ENCODE results near the gene PARVA.

PARVA gene

GRCh38 chr11:12467610-12468009 lies 90.2 kb downstream of the PARVA start:
- H3K27me3 ChIP-seq, result no peaks in the 10 kb centered on the region
- TF ChIP-seq CTCF (IDR thresholded peaks at IDR 0.05), result no peak
- no peaks in the 10 kb centered on the region for H3K9me3 ChIP-seq
- no peaks in the 10 kb centered on the region for H3K36me3 ChIP-seq
- no peak overlapping the region for H3K27ac ChIP-seq
- H3K4me1 ChIP-seq (ENCODE audit: control insufficient read depth in 1 of 2, insufficient read depth in 1 of 2, low read depth in 1 of 2, low read length in 1 of 2), result no peaks in the 10 kb centered on the region
- H3K4me3 ChIP-seq (ENCODE audit: low read depth in 1 of 2, low read length in 1 of 2), result no peak overlapping the region

- Histone ChIP-seq H3K4me1 (ENCODE audit: control insufficient read depth in 1 of 2, insufficient read depth in 1 of 2, low read depth in 1 of 2, low read length in 1 of 2) (no peaks in the 10 kb centered on the region), H3K27ac (no peak overlapping the region), H3K4me3 (ENCODE audit: low read depth in 1 of 2, low read length in 1 of 2) (no peak overlapping the region), H3K27me3 (no peaks in the 10 kb centered on the region), H3K9me3 (no peaks in the 10 kb centered on the region), H3K36me3 (no peaks in the 10 kb centered on the region)
- no peak for TF ChIP-seq CTCF (IDR thresholded peaks at IDR 0.05)
These were observed 92.1 kb downstream of the PARVA start for GRCh38 chr11:12469451-12469850.

GRCh38 chr11:12470236-12470635 lies 92.9 kb downstream of the PARVA start:
- Histone ChIP-seq H3K9me3 (no peaks in the 10 kb centered on the region), H3K27ac (no peak overlapping the region), H3K4me1 (ENCODE audit: control insufficient read depth in 1 of 2, insufficient read depth in 1 of 2, low read depth in 1 of 2, low read length in 1 of 2) (no peaks in the 10 kb centered on the region), H3K4me3 (ENCODE audit: low read depth in 1 of 2, low read length in 1 of 2) (no peak overlapping the region), H3K36me3 (no peaks in the 10 kb centered on the region), H3K27me3 (no peaks in the 10 kb centered on the region)
- TF ChIP-seq CTCF (IDR thresholded peaks at IDR 0.05), result no peak

GRCh38 chr11:12472401-12473005 lies 95.1 kb downstream of the PARVA start:
- TF ChIP-seq CTCF (IDR thresholded peaks at IDR 0.05), result no peak
- Histone ChIP-seq H3K9me3 (no peaks in the 10 kb centered on the region), H3K4me1 (ENCODE audit: control insufficient read depth in 1 of 2, insufficient read depth in 1 of 2, low read depth in 1 of 2, low read length in 1 of 2) (no peaks in the 10 kb centered on the region), H3K4me3 (ENCODE audit: low read depth in 1 of 2, low read length in 1 of 2) (no peak overlapping the region), H3K36me3 (no peaks in the 10 kb centered on the region), H3K27ac (no peak overlapping the region), H3K27me3 (no peaks in the 10 kb centered on the region)

- Histone ChIP-seq H3K9me3 (no peaks in the 10 kb centered on the region), H3K4me3 (ENCODE audit: low read depth in 1 of 2, low read length in 1 of 2) (no peak overlapping the region), H3K27me3 (no peaks in the 10 kb centered on the region), H3K27ac (no peak overlapping the region), H3K36me3 (no peaks in the 10 kb centered on the region), H3K4me1 (ENCODE audit: control insufficient read depth in 1 of 2, insufficient read depth in 1 of 2, low read depth in 1 of 2, low read length in 1 of 2) (no peaks in the 10 kb centered on the region)
- TF ChIP-seq CTCF (IDR thresholded peaks at IDR 0.05), result no peak
These were observed 96.0 kb downstream of the PARVA start for GRCh38 chr11:12473381-12473780.

- no peaks in the 10 kb centered on the region for H3K36me3 ChIP-seq
- no peak overlapping the region for H3K27ac ChIP-seq
- no peaks in the 10 kb centered on the region for H3K9me3 ChIP-seq
- no peaks in the 10 kb centered on the region for H3K27me3 ChIP-seq
- TF ChIP-seq CTCF (IDR thresholded peaks at IDR 0.05), result no peak
- H3K4me3 ChIP-seq (ENCODE audit: low read depth in 1 of 2, low read length in 1 of 2), result no peak overlapping the region
- H3K4me1 ChIP-seq (ENCODE audit: control insufficient read depth in 1 of 2, insufficient read depth in 1 of 2, low read depth in 1 of 2, low read length in 1 of 2), result no peaks in the 10 kb centered on the region
These were observed 97.5 kb downstream of the PARVA start for GRCh38 chr11:12474871-12475270.
